ENCODE results near the gene TESMIN.

GRCh38 chr11:68727783-68728182 lies 23.5 kb downstream of the TESMIN start:
- TF ChIP-seq EZH2 (IDR thresholded peaks at IDR 0.05; ENCODE audit: insufficient read depth, poor library complexity, severe bottlenecking) (no peak), EZH2phosphoT487 (IDR thresholded peaks at IDR 0.05; ENCODE audit: insufficient read depth, low read depth) (no peak)

Measured in GM23248 (cell line).